Tibial nerve (tissue), 4 donors: ENCODE results near the gene GNG2. TPM values are rescaled to one million over a fixed set of nuclear protein-coding genes. Genes with fewer than 3 reads are reported as not detected.
A peak's percentile ranks its signal among the peaks of the same experiment; 100 is the strongest.

Experiments used
- DNase-seq, 2 donors: peaks; one replicate each; pipeline ENCODE4 v3.0.0-alpha.2; 2019; ENCODE audit warnings: low spot score in 2 of 2
- H3K27ac ChIP-seq, 4 donors: fragments of 200-600 bp; sonication (generic) in 3 of 4; one replicate each; pipeline ENCODE4 v1.5.1; 2017 to 2019; ENCODE audit warnings: mild to moderate bottlenecking in 1 of 4
- H3K27me3 ChIP-seq, 2 donors: fragments of 200-600 bp; sonication (generic) in 1 of 2; one replicate each; pipeline versions ENCODE4 v1.5.1 to v1.6.0; 2017 to 2019
- H3K36me3 ChIP-seq, 3 donors: fragments of 200-600 bp; sonication (generic); one replicate each; pipeline ENCODE4 v1.5.1; 2018 to 2019
- H3K4me1 ChIP-seq, 4 donors: fragments of 200-600 bp; sonication (generic) in 3 of 4; one replicate each; pipeline ENCODE4 v1.5.1; 2017 to 2019
- H3K4me3 ChIP-seq, 4 donors: fragments of 200-600 bp; sonication (generic) in 3 of 4; one replicate each; pipeline ENCODE4 v1.5.1; 2017 to 2019; ENCODE audit warnings: mild to moderate bottlenecking in 1 of 4, moderate library complexity in 1 of 4
- H3K9me3 ChIP-seq, 4 donors: fragments of 200-600 bp; sonication (generic) in 3 of 4; one replicate each; pipeline ENCODE4 v1.5.1; 2017 to 2019
- EP300 ChIP-seq, 2 donors: sonication (generic); formaldehyde crosslinking; IDR thresholded peaks; one replicate each; pipeline ENCODE4 v1.6.1; 2017; ENCODE audit warnings: antibody characterized with exemption in 2 of 2, mild to moderate bottlenecking in 1 of 2
- POLR2A ChIP-seq, 2 donors: fragments of 450-650 bp; IDR thresholded peaks; one replicate each; pipeline ENCODE4 v1.6.1; 2017; ENCODE audit warnings: antibody characterized with exemption in 2 of 2, mild to moderate bottlenecking in 2 of 2, moderate library complexity in 2 of 2
- WGBS, 2 donors: methylation state at CpG; one replicate each; pipeline ENCODE4 v1.1.5; 2018; 5-methylcytosine and 5-hydroxymethylcytosine counted together
- total RNA-seq, 4 donors: library from RNA; depleted of rRNA; stranded (reverse); fragments of >200 nt; gene quantifications; one replicate each; pipeline ENCODE4 v1.1.0, GENCODE V29; 2016
- TF ChIP-seq, protein P1 (sequence below), 5 experiments: fragments of 200-600 bp in 3 of 5; fragments of 450-650 bp in 2 of 5; sonication (generic) in 3 of 5; IDR thresholded peaks; one replicate each; pipeline ENCODE4 v1.5.1; 2016 to 2019; ENCODE audit warnings: antibody characterized with exemption in 5 of 5, mild to moderate bottlenecking in 3 of 5, moderate library complexity in 2 of 5

GNG2 gene
- total RNA-seq, 4 donors from 2014 or later = 54.3 to 121 (median 73.3) TPM

DNA sequence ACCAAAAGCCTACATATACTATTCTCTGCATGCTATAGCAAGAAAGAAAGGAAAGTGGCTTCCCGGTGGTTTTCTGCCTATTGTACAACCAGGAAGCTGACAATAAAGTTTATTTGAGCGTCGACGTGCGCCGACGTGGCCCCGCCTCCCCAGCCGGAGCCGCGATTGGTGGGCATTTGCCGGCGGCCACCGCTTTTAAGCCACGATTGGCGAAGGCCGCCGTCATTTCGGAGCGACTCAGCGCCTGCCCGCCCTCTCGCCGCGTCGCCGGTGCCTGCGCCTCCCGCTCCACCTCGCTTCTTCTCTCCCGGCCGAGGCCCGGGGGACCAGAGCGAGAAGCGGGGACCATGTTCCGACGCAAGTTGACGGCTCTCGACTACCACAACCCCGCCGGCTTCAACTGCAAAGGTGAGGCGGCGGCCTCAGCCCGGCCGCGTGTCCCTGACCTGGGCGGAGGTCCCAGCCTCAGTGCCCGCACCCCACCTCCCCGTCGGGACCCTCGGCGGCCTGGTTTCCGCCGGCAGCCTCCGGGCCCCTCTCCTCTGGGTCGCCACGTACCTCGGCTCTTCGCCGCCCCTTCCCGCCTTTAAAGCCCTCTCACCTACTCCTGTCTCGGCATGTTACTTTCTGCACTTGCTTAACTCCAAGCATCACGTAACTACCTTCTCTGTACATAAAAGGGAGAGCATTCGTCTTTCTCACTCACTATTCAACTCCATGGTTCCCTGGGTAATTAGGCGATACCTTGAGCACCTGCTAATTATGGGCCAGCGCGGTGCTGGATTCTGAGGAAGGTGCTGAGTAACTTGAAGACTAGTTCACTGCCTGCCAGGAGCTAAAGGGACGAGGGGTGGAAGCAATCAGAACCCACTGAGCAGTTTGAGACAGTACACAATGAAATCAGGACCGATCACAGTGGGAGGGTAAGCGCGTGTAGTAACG is 129.2 kb downstream of the GNG2 start, which contains the start of gene RTRAF:
TSS of gene RTRAF (plus strand) at position 254 of the 942 bp plus-strand sequence. CDS start at position 348, 94 bp downstream.
- Histone ChIP-seq H3K4me3 (peak within 1 kb of the TSS; percentile 70 to 95 (median 85)), H3K27ac (peak within 1 kb of the TSS; percentile 79 to 93 (median 90)), H3K9me3 (no peaks in the 10 kb centered on the region), H3K36me3 (peaks cover 0 to 19% (median 0%) of the 10 kb centered on the region in 3 donors), H3K27me3 (no peaks in the 10 kb centered on the region), H3K4me1 (peaks cover 0 to 47% (median 7%) of the 10 kb centered on the region in 4 donors)
- DNase-seq = peak; percentile 82 to 86
- peak; percentile 86 to 94 for TF ChIP-seq EP300 (IDR thresholded peaks at IDR 0.05)
- TF ChIP-seq POLR2A (IDR thresholded peaks at IDR 0.05) = peak; percentile 65 to 87
- TF ChIP-seq, protein P1, sequence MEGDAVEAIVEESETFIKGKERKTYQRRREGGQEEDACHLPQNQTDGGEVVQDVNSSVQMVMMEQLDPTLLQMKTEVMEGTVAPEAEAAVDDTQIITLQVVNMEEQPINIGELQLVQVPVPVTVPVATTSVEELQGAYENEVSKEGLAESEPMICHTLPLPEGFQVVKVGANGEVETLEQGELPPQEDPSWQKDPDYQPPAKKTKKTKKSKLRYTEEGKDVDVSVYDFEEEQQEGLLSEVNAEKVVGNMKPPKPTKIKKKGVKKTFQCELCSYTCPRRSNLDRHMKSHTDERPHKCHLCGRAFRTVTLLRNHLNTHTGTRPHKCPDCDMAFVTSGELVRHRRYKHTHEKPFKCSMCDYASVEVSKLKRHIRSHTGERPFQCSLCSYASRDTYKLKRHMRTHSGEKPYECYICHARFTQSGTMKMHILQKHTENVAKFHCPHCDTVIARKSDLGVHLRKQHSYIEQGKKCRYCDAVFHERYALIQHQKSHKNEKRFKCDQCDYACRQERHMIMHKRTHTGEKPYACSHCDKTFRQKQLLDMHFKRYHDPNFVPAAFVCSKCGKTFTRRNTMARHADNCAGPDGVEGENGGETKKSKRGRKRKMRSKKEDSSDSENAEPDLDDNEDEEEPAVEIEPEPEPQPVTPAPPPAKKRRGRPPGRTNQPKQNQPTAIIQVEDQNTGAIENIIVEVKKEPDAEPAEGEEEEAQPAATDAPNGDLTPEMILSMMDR (IDR thresholded peaks at IDR 0.05) = peak in 1 of 5 experiments; percentile 56
- 0% methylated on average over 71 to 72 of the region's 72 CpGs for WGBS, 2 donors

DNA sequence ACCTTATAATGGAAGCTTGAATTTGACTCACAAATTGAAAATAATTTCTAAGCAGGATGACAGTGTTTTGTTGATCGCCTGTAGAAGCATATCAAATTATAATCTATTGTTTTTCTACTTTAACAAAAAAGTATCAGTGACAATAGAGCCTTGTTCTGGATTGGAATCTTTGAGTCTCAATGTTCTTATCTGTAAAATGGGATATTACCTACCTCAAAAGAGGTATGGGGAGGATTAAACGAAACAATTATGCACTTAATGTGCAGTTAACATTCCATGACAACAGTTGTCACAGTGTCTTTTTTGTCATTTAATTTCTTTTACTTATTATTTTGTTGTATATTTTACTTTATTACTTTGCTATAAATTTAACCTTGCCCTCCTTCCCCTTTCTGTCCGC is 130.1 kb downstream of the GNG2 start:
- Histone ChIP-seq H3K4me1 (peaks cover 0 to 54% (median 7%) of the 10 kb centered on the region in 4 donors), H3K27me3 (no peaks in the 10 kb centered on the region), H3K4me3 (peak overlapping the region in 3 of 4 donors; percentile 76 to 95 (median 94)), H3K36me3 (peaks cover 0 to 28% (median 0%) of the 10 kb centered on the region in 3 donors), H3K27ac (peak overlapping the region in 2 of 4 donors; percentile 88 to 93), H3K9me3 (no peaks in the 10 kb centered on the region)
- TF ChIP-seq, protein P1 (IDR thresholded peaks at IDR 0.05) = no peak
- no peak for TF ChIP-seq POLR2A (IDR thresholded peaks at IDR 0.05)
- no peak for TF ChIP-seq EP300 (IDR thresholded peaks at IDR 0.05)
- 54 to 55% methylated on average over 3 of the region's 3 CpGs for WGBS, 2 donors
- DNase-seq = no peak

DNA sequence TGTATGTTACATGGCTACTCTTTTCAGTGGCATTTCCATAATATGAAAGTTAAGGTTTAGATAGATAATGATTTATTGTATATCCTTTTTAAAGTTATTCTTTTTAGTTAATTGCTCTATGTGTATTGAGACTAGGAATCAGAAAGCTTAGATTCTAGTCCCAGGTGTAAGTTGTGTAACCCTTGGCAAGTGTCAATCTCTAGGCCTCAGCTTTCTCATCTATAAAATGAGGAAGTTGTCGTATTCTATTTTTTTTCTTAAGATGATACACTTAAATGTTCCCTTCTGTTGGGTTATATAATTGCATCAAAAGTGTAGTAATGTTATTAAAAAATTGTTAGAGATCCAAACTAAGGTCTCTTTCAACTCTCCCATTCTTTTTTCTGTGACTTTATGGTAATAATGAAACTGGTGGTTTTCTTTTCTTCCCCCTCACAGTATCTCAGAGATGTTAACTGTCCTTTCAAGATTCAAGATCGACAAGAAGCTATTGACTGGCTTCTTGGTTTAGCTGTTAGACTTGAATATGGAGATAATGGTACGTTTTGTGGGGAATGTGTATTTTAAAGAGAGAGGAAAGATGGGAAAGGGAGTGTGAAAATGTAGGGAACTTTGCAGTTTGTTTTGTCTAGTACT is 133.0 kb downstream of the GNG2 start:
- no peak overlapping the region for H3K27ac ChIP-seq
- 45 to 53% methylated on average over 3 of the region's 3 CpGs for WGBS, 2 donors
- peaks cover 0 to 77% (median 6%) of the 10 kb centered on the region in 4 donors for H3K4me1 ChIP-seq
- TF ChIP-seq EP300 (IDR thresholded peaks at IDR 0.05) = no peak
- no peak for TF ChIP-seq POLR2A (IDR thresholded peaks at IDR 0.05)
- TF ChIP-seq, protein P1 (IDR thresholded peaks at IDR 0.05) = no peak
- H3K27me3 ChIP-seq = no peaks in the 10 kb centered on the region
- DNase-seq = no peak
- no peak overlapping the region for H3K4me3 ChIP-seq
- no peaks in the 10 kb centered on the region for H3K9me3 ChIP-seq
- H3K36me3 ChIP-seq = peaks cover 0 to 38% (median 0%) of the 10 kb centered on the region in 3 donors

DNA sequence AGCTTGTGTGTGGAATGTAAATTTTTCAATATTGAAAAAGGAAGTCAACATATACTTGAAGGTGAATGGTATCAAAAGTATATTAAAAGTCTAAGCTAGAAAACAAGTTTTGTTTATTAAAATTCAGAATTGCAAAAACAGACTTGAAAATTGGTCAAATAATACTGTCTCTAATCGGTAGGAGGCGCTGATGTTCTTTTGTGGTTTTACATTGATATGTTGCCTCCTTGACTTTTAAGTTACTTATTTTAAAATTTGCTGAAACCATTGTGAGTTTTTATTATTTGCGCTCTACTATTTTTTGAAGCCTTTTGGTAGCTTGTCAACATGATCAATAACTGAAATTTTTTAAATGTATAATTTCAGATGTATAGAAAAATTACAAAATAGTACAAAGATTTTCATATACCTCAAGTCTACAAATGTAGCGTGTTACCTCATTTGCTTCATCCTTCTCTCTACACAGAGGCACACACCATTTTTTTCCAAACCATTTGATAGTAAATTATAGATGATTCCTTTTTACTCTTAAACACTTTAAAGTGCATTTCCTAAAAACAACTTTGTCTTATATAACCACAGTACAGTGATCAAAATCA is 135.8 kb downstream of the GNG2 start:
- no peak for TF ChIP-seq POLR2A (IDR thresholded peaks at IDR 0.05)
- TF ChIP-seq, protein P1 (IDR thresholded peaks at IDR 0.05) = peak; percentile 58 to 74 (median 67)
- no peak for TF ChIP-seq EP300 (IDR thresholded peaks at IDR 0.05)
- DNase-seq = peak in 1 of 2 donors; percentile 45
- H3K36me3 ChIP-seq = peaks cover 0 to 46% (median 0%) of the 10 kb centered on the region in 3 donors
- no peak overlapping the region for H3K4me3 ChIP-seq
- peak overlapping the region in 1 of 4 donors; percentile 36 for H3K27ac ChIP-seq
- peaks cover 0 to 81% (median 4%) of the 10 kb centered on the region in 4 donors for H3K4me1 ChIP-seq
- WGBS, 2 donors = 36 to 48% methylated on average over 4 of the region's 4 CpGs
- no peaks in the 10 kb centered on the region for H3K9me3 ChIP-seq
- no peaks in the 10 kb centered on the region for H3K27me3 ChIP-seq
